Tibial nerve (tissue), 4 donors: Measurements from ENCODE around the gene NDRG4.

Experiments
- CTCF ChIP-seq, 5 experiments: fragments of 200-600 bp in 3 of 5; fragments of 450-650 bp in 2 of 5; sonication (generic) in 3 of 5; IDR thresholded peaks; one replicate each; pipeline ENCODE4 v1.5.1; 2016 to 2019; ENCODE audit warnings: antibody characterized with exemption in 5 of 5, mild to moderate bottlenecking in 3 of 5, moderate library complexity in 2 of 5
- EP300 ChIP-seq, 2 donors: sonication (generic); formaldehyde crosslinking; IDR thresholded peaks; one replicate each; pipeline ENCODE4 v1.6.1; 2017; ENCODE audit warnings: antibody characterized with exemption in 2 of 2, mild to moderate bottlenecking in 1 of 2

DNA sequence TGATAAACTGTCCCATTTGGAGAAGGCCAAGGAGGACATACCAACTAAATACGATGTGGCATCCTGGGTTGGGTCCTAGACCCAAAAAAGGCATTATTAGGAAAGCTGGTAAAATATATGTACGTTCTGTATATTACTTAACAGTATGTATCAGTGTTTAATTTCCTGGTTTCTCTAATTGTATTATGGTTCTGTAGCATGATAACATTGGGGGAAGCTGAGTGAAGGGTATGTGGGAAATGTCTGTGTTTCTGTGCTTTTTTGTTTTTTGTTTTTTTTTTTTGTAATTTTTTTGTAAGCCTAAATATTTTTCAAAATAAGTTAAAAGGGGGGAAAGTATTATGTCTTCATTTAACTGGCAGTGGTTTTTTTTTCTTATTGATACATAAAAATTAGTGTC lies 21.5 kb upstream of the NDRG4 start:
- TF ChIP-seq CTCF (IDR thresholded peaks at IDR 0.05) (no peak), EP300 (IDR thresholded peaks at IDR 0.05) (no peak)
